NAMALWA (cell line): Measurements from ENCODE around the gene ELF5.

ENCODE experiments used
- DNase-seq: peaks from one replicate; pipeline ENCODE4 v3.0.0-alpha.2; 2015; ENCODE audit warnings: low spot score

ELF5 gene

DNA sequence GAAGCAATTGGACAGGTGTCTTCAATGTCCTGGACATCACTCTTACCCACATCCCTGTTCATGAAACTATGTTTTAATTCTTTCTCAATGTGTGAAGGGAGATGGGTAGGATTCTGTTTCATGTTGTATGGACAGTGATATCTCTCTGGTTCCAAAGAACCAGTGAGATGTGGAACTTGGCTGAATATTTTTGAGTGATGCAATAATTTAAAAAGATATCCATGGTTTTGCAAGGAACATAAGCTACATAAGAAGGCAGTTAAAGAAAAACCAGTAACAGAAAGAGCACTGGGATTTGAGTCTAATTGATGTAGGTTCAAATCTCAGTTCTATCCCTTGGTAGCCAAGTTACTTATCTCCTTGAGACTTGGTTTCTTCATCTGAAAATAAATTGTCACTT is 7.7 kb upstream of the ELF5 start:
- no peak for DNase-seq

DNA sequence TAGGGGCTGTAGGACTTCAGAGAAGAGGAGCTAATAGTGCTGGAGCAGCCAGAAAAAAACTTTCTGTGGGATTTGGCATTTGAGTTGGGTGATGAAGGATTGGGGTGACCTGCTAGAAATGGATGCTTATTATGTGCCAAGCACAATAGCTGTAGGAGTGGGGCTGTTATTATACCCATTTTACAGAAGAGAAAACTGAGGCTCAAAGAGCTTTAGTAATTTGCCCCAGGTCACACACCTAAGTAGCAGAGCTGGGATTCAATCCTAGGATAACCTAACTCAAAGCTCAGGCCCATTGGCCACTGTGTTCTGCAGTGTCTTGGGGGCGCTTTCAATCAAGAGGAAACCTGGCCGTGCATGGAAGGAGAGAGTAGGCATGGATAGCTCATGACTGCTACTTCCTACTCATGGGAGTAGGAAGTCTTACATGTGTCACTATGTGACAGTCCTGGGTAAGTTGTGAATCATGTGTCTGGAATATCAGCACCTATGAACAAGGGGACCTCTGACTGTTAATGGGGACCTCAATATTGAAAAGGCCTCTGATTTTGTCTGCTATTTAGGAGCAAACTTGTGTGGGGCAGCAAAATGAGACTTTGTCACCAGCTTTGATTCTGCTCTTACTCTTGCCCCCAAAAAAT is 6.1 kb upstream of the ELF5 start:
- no peak for DNase-seq

DNA sequence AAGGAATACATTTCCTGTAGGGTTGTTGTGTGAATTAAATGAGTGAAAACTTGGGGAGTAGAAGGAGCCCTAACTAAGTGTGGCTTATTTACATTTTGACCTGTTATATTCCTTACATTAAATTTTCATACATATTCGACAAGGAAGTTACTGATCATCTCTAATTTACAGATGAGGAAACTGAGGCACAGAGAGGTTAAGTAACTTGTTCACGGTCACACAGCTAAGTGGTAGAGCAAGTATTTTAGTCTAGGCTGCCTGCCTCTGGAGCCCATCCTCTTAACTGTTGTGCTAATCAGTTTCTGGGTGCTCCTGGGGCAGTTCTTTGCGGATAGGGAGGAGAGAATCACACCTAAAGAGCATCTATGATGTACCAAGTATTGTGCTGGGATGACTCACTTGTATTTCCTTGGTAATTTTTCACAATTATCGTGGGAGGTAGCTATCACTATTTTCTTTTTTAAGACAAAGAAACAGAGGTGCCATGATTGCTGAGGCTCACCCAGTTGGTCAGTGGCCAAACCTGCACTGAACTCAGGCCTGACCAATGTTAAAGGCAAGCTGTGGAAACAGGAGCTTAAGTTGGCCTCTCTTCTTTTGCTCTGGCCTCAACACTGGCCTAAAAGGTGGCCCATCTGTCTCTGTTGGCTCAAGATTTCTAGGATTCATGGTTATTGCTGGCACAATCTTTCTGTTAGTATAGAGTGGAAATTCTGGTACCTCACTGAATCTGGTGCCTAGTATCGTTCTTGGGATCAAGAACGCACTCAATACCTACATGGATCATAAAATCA is 2.9 kb upstream of the ELF5 start:
- no peak for DNase-seq

DNA sequence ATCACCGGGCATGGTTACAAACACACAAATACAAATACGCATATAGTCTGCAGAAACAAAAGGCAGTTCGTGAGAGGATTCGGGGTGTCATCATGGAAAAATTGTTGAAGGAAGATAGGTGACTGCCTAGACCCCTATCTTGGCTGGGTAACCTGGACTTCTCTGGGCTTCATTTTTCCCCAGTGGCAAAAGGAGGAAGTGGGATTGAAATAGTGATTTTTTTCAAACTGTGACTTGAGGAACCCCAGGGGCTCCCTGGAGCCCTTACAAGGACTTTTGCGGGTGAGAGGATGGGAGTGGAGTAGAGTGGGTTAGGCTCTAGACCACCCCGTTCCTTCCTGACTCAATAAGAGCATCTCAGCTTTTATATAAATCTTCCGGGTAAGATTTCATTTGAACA is 1.0 kb upstream of the ELF5 start:
- no peak for DNase-seq

DNA sequence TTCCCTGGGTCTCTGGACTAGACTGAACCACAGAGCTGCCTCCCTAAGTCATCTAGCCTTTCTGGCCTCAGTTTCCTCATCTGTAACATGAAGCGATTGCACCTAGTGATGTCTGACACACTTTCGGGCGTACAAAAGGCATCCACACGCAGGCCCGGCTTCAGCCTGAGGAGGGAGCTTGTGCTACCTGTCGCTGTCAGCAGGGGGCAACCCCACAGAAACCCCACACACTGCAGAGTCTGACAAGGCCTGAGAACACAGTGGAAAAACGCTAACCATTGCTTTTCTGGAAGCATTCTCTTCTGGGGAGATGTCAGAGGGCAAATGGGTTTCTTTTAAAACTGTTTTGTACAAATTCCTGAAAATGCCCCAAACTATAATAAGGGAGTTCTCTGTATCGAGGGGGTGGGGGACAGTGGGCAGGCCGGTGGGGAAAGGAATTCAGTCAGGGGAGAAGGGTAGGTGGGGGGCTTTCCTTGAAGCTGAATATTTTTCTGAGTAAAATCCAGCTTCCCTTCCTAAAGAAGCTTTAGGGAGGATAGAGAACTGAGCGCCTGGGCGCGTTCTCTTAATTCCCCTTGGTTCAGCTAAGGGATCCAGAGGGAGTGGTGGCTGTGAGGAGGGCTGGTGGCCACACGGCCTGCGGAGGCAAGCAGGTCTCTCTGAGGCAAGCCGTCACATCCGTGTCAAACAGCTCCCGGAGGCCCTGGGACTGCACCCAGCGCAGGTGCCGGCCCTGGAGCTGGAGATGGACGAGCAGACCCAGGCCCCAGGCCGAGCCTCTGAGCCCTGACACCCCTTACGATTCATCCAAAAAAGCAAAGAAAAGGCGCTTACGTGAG is 533 bp downstream of the ELF5 start:
- peak; percentile 74 for DNase-seq

DNA sequence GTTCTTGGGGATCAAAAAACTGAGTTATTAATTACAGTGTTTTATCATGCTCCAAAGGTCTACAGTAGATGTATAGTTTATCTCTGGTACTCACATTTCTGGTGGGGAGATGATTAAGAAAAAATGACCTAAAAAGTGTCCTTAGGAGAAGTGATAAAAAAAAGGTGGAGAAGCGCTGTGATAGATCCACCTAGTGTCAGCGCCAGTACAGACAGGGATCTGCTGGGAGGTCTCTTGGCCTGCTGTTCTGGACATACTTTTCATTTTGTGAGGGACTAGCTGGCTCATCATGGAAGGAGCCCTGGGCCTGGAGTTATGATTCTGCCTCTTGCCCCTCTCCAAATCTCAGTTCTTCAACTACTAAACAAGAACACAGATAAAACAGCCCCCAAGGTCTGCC is 2.9 kb downstream of the ELF5 start:
- DNase-seq: no peak

DNA sequence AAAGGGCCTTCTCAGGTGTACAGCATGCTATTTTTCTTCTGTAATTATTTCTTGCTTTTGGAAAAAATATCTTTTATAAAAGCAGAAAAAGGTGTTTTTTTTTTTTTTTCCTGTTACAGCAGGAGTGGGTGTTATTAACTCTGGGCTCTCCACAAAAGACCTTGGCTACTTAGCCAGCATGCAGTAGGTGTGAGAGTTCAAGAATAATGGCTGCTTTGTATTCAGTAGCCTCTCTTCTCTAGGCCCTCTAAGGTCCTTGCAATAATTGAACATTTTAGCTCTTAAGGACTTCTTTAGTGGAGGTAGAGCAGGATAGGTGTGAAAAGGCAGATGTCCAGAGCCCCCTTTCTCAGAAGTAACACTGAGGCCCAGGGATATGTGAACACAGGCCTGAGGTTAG is 3.4 kb downstream of the ELF5 start:
- DNase-seq: no peak

DNA sequence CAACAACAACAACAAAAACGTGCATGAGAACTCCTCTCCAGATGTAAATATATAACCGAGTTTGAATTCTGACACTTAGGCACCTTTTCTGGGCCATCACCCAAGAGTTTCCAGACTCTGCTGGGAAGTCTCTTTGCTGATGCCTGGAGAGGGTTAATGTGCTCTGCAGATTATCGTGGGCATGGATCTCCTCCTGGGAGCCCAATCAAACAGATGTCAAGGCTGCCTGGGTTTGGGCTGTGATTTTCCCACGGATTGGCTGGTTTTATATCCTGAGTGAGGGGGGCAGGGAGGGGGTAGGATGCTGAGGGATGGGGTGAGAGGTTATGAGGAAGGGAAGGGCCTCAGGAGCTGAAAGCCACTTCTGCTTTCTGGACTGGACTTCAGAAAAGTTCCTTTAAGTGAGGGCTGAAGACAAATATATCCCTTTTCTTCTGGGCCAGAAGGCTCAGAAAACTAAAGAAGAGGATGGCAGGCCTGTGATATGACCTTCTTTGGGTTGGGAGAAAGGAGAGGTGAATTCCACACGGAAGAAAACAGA is 4.2 kb downstream of the ELF5 start:
- no peak for DNase-seq

DNA sequence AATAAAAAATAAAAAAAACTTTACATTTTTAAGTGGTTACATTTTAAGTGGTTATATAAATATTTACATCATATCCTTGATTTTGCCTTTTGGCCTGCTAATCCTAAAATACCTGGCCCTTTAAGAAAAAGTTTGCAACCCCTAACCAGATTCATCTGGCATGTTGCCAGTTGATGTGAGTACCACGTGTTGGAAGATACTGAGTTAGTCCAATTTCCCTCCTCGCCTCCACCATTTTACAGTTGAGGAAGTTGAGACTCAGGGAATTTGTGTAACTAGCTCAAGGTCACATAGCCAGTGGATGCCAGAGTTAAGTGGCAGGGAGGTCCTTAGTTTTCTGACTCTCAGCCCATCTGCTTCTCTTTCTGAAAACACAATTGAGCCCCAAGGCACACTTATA is 5.1 kb downstream of the ELF5 start:
- peak; percentile 8 for DNase-seq

DNA sequence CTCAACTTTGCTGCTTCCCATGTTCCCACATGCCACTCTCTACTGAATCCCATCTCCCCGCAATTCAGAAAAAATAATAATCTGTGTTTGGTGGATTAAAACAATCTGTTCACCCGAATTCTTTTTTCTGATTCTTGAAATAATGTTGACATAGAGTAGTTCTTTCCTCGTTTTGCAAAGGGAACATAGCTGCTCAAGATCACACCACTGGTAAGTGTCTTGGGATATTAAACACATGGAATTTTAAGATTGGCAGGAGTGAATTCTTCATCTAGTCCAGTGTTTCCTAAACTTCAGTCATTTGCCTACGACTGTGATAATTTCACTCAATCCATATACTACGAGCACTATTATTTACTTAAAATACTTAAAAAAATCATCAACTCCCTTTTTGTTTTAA is 6.0 kb downstream of the ELF5 start:
- no peak for DNase-seq

DNA sequence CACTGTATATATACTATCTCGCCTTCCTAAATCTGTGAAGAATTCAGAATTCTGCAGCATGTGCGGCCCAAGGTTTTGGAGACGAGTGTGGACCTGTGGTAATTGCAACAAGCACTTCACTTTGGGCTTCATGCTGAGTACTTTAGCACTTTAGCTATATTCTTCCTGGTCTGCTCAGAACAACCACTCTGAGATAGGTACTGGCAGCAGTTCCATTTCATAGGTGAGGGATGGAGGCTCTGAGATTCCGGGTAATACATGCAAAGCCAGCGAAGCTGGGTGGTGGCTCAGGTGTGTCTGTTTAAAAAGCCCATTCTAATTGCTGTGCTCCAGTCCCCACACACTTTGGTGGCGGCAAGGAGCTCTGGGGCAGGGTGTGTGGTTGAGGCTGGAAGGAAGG is 6.4 kb downstream of the ELF5 start:
- no peak for DNase-seq

DNA sequence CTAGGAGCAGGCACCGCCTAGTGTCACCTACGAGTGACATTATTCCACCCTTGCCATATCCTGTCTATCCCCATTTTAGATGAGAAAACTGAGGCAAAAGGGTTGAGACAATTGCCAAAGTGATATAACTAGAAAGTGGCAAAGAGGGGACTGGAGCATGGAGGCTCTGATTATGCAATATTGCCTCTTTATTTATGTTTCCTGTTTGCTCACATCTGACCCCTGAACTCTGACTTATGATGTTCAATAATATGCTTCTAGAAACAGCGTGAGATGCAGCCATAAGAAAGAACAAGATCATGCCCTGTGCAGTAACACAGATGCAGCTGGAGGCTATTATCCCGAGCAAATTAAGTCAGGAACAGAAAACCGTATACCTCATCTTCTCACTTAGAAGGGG is 7.7 kb downstream of the ELF5 start:
- no peak for DNase-seq

DNA sequence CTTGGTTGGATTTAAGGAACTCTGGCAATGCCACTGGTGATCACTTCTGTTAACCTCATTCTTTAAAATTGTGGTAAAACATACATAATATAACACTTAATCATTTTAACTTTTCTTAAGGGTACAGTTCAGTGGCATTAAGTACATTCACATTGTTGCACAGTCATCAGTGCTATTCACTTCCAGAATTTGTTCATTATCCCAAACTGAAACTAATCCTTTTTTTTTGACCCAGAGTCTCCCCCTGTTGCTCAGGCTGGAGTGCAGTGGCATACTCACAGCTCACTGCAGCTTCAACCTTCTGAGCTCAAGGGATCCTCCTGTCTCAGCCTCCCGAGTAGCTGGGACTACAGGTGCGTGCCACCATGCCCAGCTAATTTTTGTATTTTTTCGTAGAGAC is 10.6 kb downstream of the ELF5 start:
- no peak for DNase-seq

DNA sequence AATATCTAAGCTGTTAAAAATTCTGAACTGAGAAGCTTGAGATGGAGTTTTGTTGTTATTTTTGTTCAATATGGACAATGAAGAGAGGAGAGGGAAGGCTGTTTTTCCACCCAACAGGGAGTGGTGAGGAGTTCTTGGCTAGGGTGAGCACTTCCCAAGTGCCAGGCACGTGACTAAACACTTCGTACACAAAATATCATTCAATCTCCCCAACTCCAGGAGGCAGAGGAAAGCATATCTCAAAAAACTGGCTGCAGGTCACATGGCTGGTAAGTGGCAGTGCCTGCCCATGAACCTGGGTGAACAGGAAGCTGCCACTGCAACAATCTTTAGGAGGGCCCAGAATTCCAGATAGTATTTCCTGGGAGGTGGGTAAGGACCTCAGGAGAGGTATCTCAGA is 11.6 kb downstream of the ELF5 start:
- no peak for DNase-seq

DNA sequence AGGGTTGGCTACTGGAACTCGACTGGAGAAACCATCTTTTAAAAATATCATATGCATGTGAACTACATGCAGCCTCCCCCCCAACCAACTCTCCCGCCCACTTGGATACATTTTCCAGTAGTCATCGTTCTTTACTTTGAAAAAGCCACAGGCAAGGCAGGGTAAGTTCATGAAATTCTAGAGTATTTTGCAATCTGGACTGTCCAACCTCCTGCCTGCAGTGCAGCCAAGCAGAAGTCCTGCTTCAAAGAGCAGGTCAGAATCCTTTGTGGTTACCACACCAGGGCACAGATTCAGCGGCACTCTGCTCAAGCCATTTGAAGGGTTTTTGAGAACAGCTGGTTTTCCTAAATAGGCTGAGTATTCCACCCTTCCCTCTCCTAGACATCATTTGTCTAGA is 12.1 kb downstream of the ELF5 start:
- DNase-seq: no peak

DNA sequence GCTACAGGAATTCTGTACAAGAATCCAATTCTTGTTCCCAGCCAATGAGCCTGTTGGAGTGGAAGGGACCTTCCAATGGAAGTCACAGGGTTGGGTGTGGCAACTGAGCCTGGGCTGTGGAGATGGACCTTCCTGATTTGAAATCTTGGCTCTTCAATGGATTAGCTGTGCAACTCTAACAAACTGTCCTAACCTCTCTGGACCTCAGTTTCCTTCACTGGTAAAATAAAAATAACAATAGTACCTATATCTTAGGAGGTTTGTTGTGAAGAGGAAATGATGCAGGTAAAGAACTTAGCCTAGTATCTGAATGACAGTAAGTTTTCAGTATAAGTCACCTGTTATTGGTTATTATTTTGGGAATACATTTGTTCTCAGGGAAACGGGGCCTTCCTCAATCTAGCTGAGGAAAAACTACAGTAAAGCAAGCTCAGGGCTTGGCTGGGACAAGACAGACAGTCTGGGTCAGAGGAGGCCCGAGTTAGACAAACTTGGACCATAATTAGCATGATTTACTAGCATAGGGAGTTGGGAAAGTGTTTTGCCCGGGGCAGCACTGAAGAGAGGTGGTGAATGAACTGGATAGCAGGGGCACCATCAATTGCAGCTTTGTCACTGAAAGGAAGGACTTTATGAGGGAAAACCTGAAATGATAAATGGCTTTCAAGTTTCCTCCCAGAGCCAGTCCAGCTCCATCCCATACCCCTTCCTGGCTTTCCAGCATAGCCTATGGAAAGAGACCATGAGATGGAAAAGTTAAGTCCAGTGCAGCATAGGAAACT is 13.7 kb downstream of the ELF5 start:
- DNase-seq: no peak

DNA sequence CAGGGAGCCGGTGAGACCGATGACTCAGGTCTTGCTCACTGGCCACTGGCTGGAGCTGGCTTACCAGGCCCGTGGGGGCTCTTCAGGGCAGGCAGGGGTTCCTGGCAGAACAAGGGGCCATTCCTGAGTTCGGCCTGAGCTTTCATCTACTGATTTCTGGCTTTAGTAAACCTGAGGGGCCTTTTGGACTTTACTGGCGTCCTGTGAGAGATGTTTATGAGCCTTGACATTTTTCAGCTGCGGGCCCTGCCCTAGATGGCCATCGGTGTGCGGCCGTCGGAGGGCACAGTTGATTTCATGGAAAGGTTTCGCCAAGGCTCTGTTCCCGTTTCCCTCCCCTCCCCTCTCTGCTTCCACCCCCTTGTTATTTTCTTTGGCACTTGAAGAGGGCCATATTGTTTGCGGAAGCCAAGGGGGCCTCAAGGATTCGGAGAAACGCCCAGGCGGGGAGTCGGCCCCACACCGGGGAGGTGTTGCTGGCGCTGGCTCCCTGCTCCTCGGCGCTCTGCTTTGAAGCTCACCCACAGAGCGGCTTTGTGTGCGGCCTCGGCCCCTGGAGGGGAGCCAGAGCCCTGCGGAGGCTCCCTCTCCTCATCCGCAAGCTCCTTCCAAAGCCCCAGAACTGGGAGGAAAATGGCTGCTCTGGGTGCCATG is 17.7 kb downstream of the ELF5 start:
- DNase-seq: no peak

DNA sequence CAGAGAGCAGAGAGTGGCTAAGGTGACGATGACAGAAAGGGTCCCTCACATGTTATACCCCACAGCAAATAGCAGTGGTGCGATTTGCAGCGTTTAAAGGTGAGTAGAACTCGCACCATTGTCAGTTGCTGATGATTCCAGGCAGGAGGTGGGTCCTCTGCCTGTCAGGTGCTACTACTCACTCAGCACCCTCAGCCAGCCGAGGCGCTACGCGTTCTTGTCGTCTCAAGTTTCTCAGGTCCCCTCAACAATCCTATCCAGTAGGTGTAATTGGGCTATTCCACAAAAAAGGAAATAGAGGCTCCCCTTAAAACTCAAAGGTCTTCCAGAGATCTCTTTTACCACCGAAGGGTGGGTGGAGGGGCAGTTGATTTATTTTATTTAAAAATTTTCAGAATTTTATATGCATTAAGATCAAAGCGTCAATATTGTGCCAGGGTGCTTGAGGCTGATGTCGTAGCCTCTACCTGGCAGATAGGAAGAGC is 18.3 kb downstream of the ELF5 start:
- DNase-seq: no peak

DNA sequence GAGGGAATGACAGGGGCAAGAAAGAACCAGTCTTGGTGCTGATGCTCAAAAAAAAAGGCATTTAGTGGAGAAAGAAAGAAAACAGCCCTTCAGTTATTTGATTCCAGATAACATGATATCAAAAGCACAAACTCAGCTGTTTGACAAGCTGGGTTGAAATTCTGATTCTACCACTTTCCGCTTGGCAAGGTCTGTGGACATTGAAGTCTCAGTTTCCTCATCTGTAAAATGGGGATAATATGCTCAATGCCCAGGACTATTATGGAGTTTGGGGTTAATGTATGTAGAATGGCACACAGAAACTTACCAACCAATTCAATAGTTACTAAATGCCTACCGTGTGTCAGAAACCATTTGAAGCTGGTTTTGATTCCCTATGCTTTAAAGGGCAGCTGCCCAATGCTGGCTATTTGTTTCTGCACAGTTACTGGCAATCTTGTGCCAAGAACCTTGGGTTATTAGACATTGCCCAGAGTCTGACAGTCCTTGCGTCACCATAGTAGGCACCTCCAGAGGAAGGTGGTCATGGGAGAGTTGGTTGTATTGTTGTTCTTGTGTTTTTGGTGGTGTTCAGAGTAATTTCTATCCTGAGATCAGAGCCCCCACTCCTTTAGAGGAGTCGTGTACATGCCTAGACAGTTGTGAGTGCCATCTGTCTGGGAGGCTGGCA is 19.5 kb downstream of the ELF5 start:
- no peak for DNase-seq

DNA sequence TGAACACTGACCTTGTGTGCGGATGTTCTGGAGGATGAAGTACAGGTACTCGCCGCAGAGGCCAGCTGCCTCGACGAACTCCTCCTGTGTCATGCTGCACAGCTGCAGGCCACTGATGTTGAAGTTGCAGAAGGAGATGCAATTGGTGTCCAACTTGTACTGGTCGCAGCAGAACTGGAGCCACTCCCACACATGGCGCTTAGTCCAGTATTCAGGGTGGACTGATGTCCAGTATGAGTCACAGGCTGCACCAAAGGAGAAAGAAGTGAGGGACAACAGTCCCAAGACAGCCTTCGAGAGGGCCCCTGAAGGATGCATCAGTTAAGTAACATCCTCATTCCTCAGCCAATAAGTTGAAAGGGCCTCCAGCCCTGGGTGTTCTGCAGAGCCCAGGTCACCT is 20.1 kb downstream of the ELF5 start:
- DNase-seq: no peak
